Lower lobe of right lung (tissue), 2 donors: Measurements from ENCODE around the gene ARMC2. TPM values are rescaled to one million over a fixed set of nuclear protein-coding genes. Genes with fewer than 3 reads are reported as not detected.
"Not testable (repeated sequence)": the region's sequence is repeated elsewhere in the genome, so short reads cannot be mapped to it uniquely, and the experiment has no call there.

Source experiments
- ATAC-seq, 2 donors: fragments of 200-7000 bp; cut with Tn5 transposase; one replicate each; pipeline ENCODE4 v1.9.1; 2020 to 2022; ENCODE audit warnings: mild to moderate bottlenecking in 2 of 2, moderate library complexity in 2 of 2
- DNase-seq: peaks from one replicate; pipeline ENCODE4 v3.0.0-alpha.2; 2020
- H3K27ac ChIP-seq: fragments of 200-600 bp; one replicate; pipeline ENCODE4 v1.8.0; 2022
- H3K27me3 ChIP-seq: fragments of 200-600 bp; one replicate; pipeline ENCODE4 v1.8.0; 2022; ENCODE audit warnings: low read depth
- H3K36me3 ChIP-seq: fragments of 200-600 bp; one replicate; pipeline ENCODE4 v1.8.0; 2022; ENCODE audit warnings: mild to moderate bottlenecking
- H3K4me1 ChIP-seq: fragments of 200-600 bp; one replicate; pipeline ENCODE4 v1.8.0; 2022
- H3K4me3 ChIP-seq: fragments of 200-600 bp; one replicate; pipeline ENCODE4 v1.8.0; 2022; ENCODE audit warnings: mild to moderate bottlenecking
- H3K9me3 ChIP-seq: fragments of 200-600 bp; one replicate; pipeline ENCODE4 v1.8.0; 2022
- CTCF ChIP-seq: fragments of 200-600 bp; IDR thresholded peaks from one replicate; pipeline ENCODE4 v1.8.0; 2022; ENCODE audit warnings: antibody characterized with exemption, mild to moderate bottlenecking
- intact Hi-C: fragments of 100-400 bp; cut with DNase I; formaldehyde crosslinking; loops from one replicate; pipeline ENCODE4 v1.11.0; 2022
- total RNA-seq: library from RNA; stranded (reverse); fragmentation: NEBNext Ultra II Directional; extraction: Animal tissue kit (Norgen Biotek cat#: 25700); gene quantifications from one replicate; pipeline ENCODE4 v1.2.1, GENCODE V29; 2021
- donor health status: DM: no; HTN: yes; CAD: no; lungs with severe emphysema.

Gene ARMC2
- total RNA-seq, 1 donor from 2014 or later = 10.8 TPM

DNA sequence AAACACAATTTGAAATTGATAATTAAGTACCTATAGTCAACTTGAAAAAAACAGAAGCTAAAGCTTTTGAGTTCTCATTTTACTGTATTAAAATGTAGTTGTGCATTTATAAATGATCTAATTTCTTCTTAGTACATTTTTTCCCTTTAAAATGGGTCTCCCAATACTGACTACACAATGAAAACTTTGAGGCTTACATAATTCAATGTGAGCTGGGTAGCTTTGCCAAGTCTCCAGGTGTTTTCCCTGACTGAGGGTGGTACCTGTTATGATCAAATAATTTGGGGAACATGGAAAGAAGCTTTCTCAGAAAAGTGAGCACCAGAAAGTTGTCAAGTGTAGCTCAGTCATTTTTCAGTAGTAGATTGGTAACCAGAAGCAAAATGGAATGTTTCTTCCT lies 74.3 kb downstream of the ARMC2 start:
- no peak for TF ChIP-seq CTCF
- DNase-seq (no peak), ATAC-seq (no peak)
- Histone ChIP-seq H3K9me3 (no peaks in the 10 kb centered on the region), H3K27ac (no peak overlapping the region), H3K4me1 (peaks cover 12% of the 10 kb centered on the region), H3K36me3 (no peaks in the 10 kb centered on the region), H3K27me3 (no peaks in the 10 kb centered on the region), H3K4me3 (no peak overlapping the region)
- intact Hi-C loops = no loop called here

DNA sequence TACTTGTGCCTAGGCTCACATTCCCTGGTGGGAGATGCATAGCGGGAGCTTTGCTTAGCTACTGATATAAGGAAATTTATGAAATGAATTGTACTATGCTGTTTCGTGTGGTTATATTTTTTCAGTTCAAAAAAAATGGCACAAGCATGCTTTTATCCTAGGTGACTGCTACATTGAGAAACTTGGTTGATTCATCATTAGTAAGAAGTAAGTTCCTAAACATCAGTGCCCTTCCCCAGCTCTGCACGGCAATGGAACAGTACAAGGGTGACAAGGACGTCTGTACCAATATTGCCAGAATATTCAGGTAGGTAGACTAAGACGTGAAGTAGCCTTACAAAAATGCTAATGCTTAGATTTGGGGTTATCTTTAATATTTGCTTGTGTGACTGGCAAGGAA lies 79.7 kb downstream of the ARMC2 start:
- no peaks in the 10 kb centered on the region for H3K4me1 ChIP-seq
- no peaks in the 10 kb centered on the region for H3K9me3 ChIP-seq
- no peak for TF ChIP-seq CTCF
- no peaks in the 10 kb centered on the region for H3K27me3 ChIP-seq
- ATAC-seq (no peak), DNase-seq (no peak)
- H3K4me3 ChIP-seq = no peak overlapping the region
- intact Hi-C loops = no loop called here
- no peak overlapping the region for H3K27ac ChIP-seq
- no peaks in the 10 kb centered on the region for H3K36me3 ChIP-seq

GRCh38 chr6:108928650-108929049 lies 80.4 kb downstream of the ARMC2 start:
- ATAC-seq (no peak), DNase-seq (no peak)
- H3K27ac ChIP-seq = no peak overlapping the region
- H3K9me3 ChIP-seq = no peaks in the 10 kb centered on the region
- H3K36me3 ChIP-seq = no peaks in the 10 kb centered on the region
- H3K4me1 ChIP-seq = no peaks in the 10 kb centered on the region
- TF ChIP-seq CTCF = no peak
- intact Hi-C loops = no loop called here
- H3K4me3 ChIP-seq = no peak overlapping the region
- no peaks in the 10 kb centered on the region for H3K27me3 ChIP-seq

DNA sequence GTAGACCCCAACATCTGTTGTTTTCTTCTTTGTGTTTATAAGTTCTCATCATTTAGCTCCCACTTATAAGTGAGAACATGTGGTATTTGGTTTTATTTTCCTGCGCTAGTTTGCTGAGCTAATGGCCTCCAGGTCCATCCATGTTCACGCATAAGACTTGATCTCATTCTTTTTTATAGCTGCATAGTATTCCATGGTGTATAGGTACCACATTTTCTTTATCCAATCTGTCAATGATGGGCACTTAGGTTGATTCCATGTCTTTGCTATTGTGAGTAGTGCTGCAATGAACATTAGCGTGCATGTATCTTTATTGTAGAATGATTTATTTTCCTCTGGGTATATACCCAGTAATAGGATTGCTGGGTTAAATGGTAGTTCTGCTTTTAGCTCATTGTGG lies 82.9 kb downstream of the ARMC2 start:
- H3K36me3 ChIP-seq, H3K27me3 ChIP-seq, H3K27ac ChIP-seq, DNase-seq, intact Hi-C loops, H3K4me1 ChIP-seq, H3K9me3 ChIP-seq, ATAC-seq, H3K4me3 ChIP-seq: not testable (repeated sequence)

DNA sequence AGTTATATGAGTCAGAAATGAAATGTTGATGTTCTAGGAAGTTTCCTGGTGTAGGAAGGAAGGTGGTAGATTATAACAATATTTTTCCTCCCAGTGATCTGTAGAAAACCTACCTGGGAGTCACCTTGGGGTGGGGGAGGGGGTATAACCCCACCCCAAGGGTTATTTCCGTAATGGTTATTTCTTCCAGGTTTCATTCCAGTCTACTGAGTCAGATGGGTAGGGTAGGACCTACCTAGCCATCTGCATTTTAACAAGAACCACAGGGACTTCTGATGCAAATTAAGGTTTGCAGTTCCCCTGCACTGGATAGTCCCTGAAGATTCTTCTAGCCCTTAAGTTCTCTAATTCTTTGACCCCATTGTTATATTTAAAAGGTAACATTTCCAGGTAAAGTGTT lies 88.9 kb downstream of the ARMC2 start:
- Histone ChIP-seq H3K27ac (no peak overlapping the region), H3K9me3 (no peaks in the 10 kb centered on the region), H3K27me3 (no peaks in the 10 kb centered on the region), H3K4me3 (no peak overlapping the region), H3K36me3 (no peaks in the 10 kb centered on the region), H3K4me1 (peaks cover 4% of the 10 kb centered on the region)
- ATAC-seq = no peak
- no peak for DNase-seq
- no peak for TF ChIP-seq CTCF
- intact Hi-C loops = no loop called here

DNA sequence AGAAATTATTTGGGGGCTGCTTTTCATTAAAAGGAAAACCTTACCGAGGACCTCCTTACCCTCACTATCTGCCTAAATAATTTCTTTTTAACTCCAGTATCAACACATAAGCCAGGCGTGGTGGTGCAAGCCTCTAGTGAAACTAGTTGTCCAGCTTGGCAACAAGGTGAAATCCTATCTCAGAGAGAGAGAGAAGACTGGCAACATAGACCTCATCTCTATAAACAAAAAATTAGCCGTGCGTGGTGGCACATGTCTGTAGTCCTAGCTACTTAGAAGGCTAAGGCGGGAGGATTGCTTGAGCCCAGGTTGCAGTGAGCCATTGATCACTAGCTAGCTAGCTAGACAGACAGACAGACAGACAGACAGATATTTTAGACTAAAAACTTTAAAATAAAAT lies 92.5 kb downstream of the ARMC2 start:
- H3K27ac ChIP-seq = no peak overlapping the region
- H3K4me3 ChIP-seq = no peak overlapping the region
- TF ChIP-seq CTCF = no peak
- H3K9me3 ChIP-seq = no peaks in the 10 kb centered on the region
- no peaks in the 10 kb centered on the region for H3K36me3 ChIP-seq
- DNase-seq (no peak), ATAC-seq (no peak)
- no peaks in the 10 kb centered on the region for H3K27me3 ChIP-seq
- intact Hi-C loops = no loop called here
- H3K4me1 ChIP-seq = peaks cover 37% of the 10 kb centered on the region
